Ovary (tissue), 3 donors: ENCODE data around the gene PTN.

Source experiments
- POLR2A ChIP-seq: fragments of 450-650 bp; IDR thresholded peaks from one replicate; pipeline ENCODE4 v1.6.1; 2017; ENCODE audit warnings: antibody characterized with exemption, mild to moderate bottlenecking, moderate library complexity
- TF ChIP-seq, protein P1 (sequence below), 3 donors: fragments of 450-650 bp in 2 of 3; fragments of 200-600 bp in 1 of 3; IDR thresholded peaks; one replicate each; pipeline versions ENCODE4 v1.5.1 to v1.8.0; 2016 to 2022; ENCODE audit warnings: antibody characterized with exemption in 3 of 3, mild to moderate bottlenecking in 1 of 3
- donor health status: DM: no; HTN: no; CAD: no.

DNA sequence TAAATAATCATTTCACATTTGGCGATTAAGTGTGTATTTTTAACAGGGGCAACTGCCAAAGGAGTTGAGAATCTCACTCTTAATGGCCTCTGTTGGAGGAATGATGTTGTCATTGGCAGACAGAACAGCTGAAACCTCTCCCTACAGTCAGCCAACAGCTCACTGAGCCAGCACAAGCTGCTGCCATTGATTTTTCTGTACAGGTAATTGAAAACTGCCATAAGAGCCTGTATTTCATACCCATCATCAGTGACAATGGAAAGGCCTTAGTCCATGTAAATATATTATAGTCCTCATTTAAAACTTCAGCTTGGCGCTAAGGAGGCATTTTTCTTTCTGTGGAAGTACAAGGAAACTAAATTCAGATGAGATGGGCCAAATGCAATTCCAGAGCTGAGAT lies 28.1 kb upstream of the PTN start:
- TF ChIP-seq, protein P1, sequence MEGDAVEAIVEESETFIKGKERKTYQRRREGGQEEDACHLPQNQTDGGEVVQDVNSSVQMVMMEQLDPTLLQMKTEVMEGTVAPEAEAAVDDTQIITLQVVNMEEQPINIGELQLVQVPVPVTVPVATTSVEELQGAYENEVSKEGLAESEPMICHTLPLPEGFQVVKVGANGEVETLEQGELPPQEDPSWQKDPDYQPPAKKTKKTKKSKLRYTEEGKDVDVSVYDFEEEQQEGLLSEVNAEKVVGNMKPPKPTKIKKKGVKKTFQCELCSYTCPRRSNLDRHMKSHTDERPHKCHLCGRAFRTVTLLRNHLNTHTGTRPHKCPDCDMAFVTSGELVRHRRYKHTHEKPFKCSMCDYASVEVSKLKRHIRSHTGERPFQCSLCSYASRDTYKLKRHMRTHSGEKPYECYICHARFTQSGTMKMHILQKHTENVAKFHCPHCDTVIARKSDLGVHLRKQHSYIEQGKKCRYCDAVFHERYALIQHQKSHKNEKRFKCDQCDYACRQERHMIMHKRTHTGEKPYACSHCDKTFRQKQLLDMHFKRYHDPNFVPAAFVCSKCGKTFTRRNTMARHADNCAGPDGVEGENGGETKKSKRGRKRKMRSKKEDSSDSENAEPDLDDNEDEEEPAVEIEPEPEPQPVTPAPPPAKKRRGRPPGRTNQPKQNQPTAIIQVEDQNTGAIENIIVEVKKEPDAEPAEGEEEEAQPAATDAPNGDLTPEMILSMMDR (IDR thresholded peaks at IDR 0.05), result no peak
- no peak for TF ChIP-seq POLR2A
